OCI-LY1 (cell line): Measurements from ENCODE around the gene KRT28.

Experiments used
- EZH2 ChIP-seq: fragments of 200-600 bp; sonication (generic), shearing (Covaris generic); IDR thresholded peaks from 2 replicates; pipeline ENCODE4 v1.8.0; 2017; ENCODE audit warnings: borderline replicate concordance, mixed run types, mild to moderate bottlenecking, antibody characterized with exemption, low read length, moderate library complexity, mixed read lengths
- TF ChIP-seq, protein P1 (sequence below): fragments of 200-600 bp; sonication (generic), shearing (Covaris generic); IDR thresholded peaks from 2 replicates; pipeline ENCODE4 v1.5.1; 2017; ENCODE audit warnings: mild to moderate bottlenecking, antibody characterized with exemption, low read length, moderate library complexity, mixed read lengths

DNA sequence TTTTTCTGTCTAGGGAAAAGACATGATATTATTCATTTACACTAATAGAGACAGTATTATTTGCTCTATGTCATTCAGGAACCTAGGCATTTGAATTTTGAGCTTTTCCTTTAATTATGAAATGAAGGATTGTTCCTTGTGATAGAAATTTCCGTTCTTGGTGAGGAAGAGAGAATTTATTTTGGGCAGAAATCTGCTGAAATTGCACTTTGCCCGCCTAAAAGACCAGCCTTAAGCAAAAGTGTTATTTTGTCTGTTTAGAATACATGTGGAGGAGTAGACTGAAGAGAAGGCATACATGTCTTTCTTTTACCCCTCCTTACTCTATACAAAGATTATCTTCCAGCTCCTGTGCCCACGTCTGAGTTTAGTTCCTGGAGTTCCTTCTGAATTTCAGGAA lies 39.4 kb upstream of the KRT28 start:
- TF ChIP-seq EZH2: no peak
- TF ChIP-seq, protein P1, sequence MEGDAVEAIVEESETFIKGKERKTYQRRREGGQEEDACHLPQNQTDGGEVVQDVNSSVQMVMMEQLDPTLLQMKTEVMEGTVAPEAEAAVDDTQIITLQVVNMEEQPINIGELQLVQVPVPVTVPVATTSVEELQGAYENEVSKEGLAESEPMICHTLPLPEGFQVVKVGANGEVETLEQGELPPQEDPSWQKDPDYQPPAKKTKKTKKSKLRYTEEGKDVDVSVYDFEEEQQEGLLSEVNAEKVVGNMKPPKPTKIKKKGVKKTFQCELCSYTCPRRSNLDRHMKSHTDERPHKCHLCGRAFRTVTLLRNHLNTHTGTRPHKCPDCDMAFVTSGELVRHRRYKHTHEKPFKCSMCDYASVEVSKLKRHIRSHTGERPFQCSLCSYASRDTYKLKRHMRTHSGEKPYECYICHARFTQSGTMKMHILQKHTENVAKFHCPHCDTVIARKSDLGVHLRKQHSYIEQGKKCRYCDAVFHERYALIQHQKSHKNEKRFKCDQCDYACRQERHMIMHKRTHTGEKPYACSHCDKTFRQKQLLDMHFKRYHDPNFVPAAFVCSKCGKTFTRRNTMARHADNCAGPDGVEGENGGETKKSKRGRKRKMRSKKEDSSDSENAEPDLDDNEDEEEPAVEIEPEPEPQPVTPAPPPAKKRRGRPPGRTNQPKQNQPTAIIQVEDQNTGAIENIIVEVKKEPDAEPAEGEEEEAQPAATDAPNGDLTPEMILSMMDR: no peak
